PC-9 (cell line): ENCODE results near the gene SYCP2. TPM values are rescaled to one million over a fixed set of nuclear protein-coding genes. Genes with fewer than 3 reads are reported as not detected.

Experiments
- BruUV-seq: library from RNA; stranded (reverse); fragments of 400-500 nt; replicated peaks from 2 replicates; lab custom pipeline; 2021; lab: Mats Ljungman, UMichigan
- CTCF ChIA-PET: fragments of 300-600 bp; sonication (Branson Sonifier 250); formaldehyde crosslinking; loops from one replicate; lab custom pipeline; 2022; ENCODE audit warnings: antibody characterized with exemption; lab: Charles Lee
- POLR2A ChIA-PET: fragments of 300-600 bp; sonication (Branson Sonifier 250); formaldehyde crosslinking; loops from one replicate; lab custom pipeline; 2022; ENCODE audit warnings: antibody characterized with exemption; ENCODE audit not compliant: unreplicated experiment; lab: Charles Lee
- DNase-seq, 2 experiments: peaks; one replicate each; pipeline versions ENCODE4 v3.0.0 to v3.0.0-alpha.2; 2015 to 2022; ENCODE audit warnings: mixed read lengths in 1 of 2
- H2AFZ ChIP-seq: fragments of 200-600 bp; sonication (generic); 2 replicates; pipeline ENCODE4 v1.8.1; 2017; ENCODE audit warnings: antibody characterized with exemption
- H3F3A ChIP-seq: fragments of 200-600 bp; sonication (generic); 2 replicates; pipeline ENCODE4 v1.8.1; 2017; ENCODE audit warnings: antibody characterized with exemption, mild to moderate bottlenecking, low read depth; ENCODE audit not compliant: insufficient read depth
- H3K27ac ChIP-seq: fragments of 200-600 bp; sonication (generic); 2 replicates; pipeline ENCODE4 v1.6.1; 2016; ENCODE audit warnings: mixed run types
- H3K27me3 ChIP-seq: fragments of 200-600 bp; sonication (generic); 2 replicates; pipeline ENCODE4 v1.6.1; 2016; ENCODE audit warnings: low read depth, mixed run types; ENCODE audit not compliant: insufficient read depth
- H3K36me3 ChIP-seq: fragments of 200-600 bp; sonication (generic); 2 replicates; pipeline ENCODE4 v1.6.1; 2016; ENCODE audit warnings: low read depth, mixed run types
- H3K4me1 ChIP-seq: fragments of 200-600 bp; sonication (generic); replicated peaks from 2 replicates; pipeline ENCODE4 v1.6.1; 2016; ENCODE audit warnings: mixed run types; ENCODE audit not compliant: insufficient read depth
- H3K4me2 ChIP-seq: fragments of 200-600 bp; sonication (generic); 2 replicates; pipeline ENCODE4 v1.6.1; 2017; ENCODE audit warnings: mixed run types
- H3K4me3 ChIP-seq: fragments of 200-600 bp; sonication (generic); 2 replicates; pipeline ENCODE4 v1.6.1; 2016; ENCODE audit warnings: mixed run types
- H3K79me2 ChIP-seq: fragments of 200-600 bp; sonication (generic); 2 replicates; pipeline ENCODE4 v1.6.1; 2017; ENCODE audit warnings: low read depth, mixed run types
- H3K9me2 ChIP-seq: fragments of 200-600 bp; sonication (generic); 2 replicates; pipeline ENCODE4 v1.8.1; 2017; ENCODE audit warnings: mild to moderate bottlenecking; ENCODE audit not compliant: insufficient read depth
- H3K9me3 ChIP-seq: fragments of 200-600 bp; sonication (generic); 2 replicates; pipeline ENCODE4 v1.8.1; 2016; ENCODE audit warnings: low read depth; ENCODE audit not compliant: insufficient read depth
- H4K20me1 ChIP-seq: fragments of 200-600 bp; sonication (generic); 2 replicates; pipeline ENCODE4 v1.8.1; 2017; ENCODE audit not compliant: insufficient read depth
- CTCF ChIP-seq: fragments of 200-600 bp; sonication (generic); conservative IDR thresholded peaks from 2 replicates; pipeline ENCODE4 v1.6.1; 2017; ENCODE audit warnings: mixed run types, antibody characterized with exemption, mild to moderate bottlenecking, moderate library complexity
- EZH2 ChIP-seq: fragments of 200-600 bp; sonication (generic); IDR thresholded peaks from 2 replicates; pipeline ENCODE4 v1.8.0; 2017; ENCODE audit warnings: antibody characterized with exemption, low read depth
- intact Hi-C: fragments of 100-400 bp; cut with micrococcal nuclease; formaldehyde crosslinking; loops from one replicate; pipeline ENCODE4 v1.10.0; 2022; ENCODE audit not compliant: unreplicated experiment
- total RNA-seq: library from RNA; stranded (reverse); gene quantifications from 2 replicates; pipeline ENCODE4 v1.2.3, GENCODE V29; 2021

Gene SYCP2
- total RNA-seq, 1 experiment from 2014 or later: 1.8 TPM

- Histone ChIP-seq H3K27me3 (no peaks in the 10 kb centered on the region), H3K4me1 (peaks cover 70% of the 10 kb centered on the region), H4K20me1 (no peaks in the 10 kb centered on the region), H3F3A (peaks cover 38% of the 10 kb centered on the region), H3K4me3 (no peak overlapping the region), H3K9me2 (no peaks in the 10 kb centered on the region), H3K4me2 (peak overlapping the region; percentile 72), H3K36me3 (no peaks in the 10 kb centered on the region), H3K9me3 (no peaks in the 10 kb centered on the region), H2AFZ (no peak overlapping the region), H3K27ac (peak overlapping the region; percentile 75), H3K79me2 (no peaks in the 10 kb centered on the region)
- intact Hi-C loops: loop anchor here (2.0 kb wide), 1 partner anchor 111 kb away; the partner anchor contains the start of genes FAM217B and PPP1R3D
- ChIA-PET POLR2A (interaction anchor here (0.8 kb wide), 1 partner anchor 110 kb away, joined by 3 read pairs; the partner anchor contains the start of genes FAM217B and PPP1R3D), CTCF (no interaction called here)
- DNase-seq: no peak
- BruUV-seq: no TSS peak
- TF ChIP-seq EZH2: no peak
- TF ChIP-seq CTCF: no peak
Measured at GRCh38 chr20:59829786-59830664, 103.4 kb downstream of the SYCP2 start.

GRCh38 chr20:59829054-59829785 is 104.2 kb downstream of the SYCP2 start:
- H2AFZ ChIP-seq: no peak overlapping the region
- no peaks in the 10 kb centered on the region for H3K9me2 ChIP-seq
- ChIA-PET CTCF (no interaction called here), POLR2A (no interaction called here)
- H3F3A ChIP-seq: peaks cover 38% of the 10 kb centered on the region
- TF ChIP-seq CTCF: no peak
- TF ChIP-seq EZH2: no peak
- no TSS peak for BruUV-seq
- intact Hi-C loops: no loop called here
- no peak overlapping the region for H3K27ac ChIP-seq
- no peaks in the 10 kb centered on the region for H3K27me3 ChIP-seq
- H3K9me3 ChIP-seq: no peaks in the 10 kb centered on the region
- H4K20me1 ChIP-seq: no peaks in the 10 kb centered on the region
- H3K79me2 ChIP-seq: no peaks in the 10 kb centered on the region
- no peaks in the 10 kb centered on the region for H3K36me3 ChIP-seq
- peaks cover 69% of the 10 kb centered on the region for H3K4me1 ChIP-seq
- no peak for DNase-seq
- no peak overlapping the region for H3K4me3 ChIP-seq
- H3K4me2 ChIP-seq: peak overlapping the region; percentile 72; the same call in 1 of the 2 replicates

GRCh38 chr20:59828125-59829053 is 105.0 kb downstream of the SYCP2 start:
- intact Hi-C loops: no loop called here
- ChIA-PET CTCF (no interaction called here), POLR2A (no interaction called here)
- H3K4me2 ChIP-seq: no peak overlapping the region
- no peak overlapping the region for H2AFZ ChIP-seq
- peaks cover 69% of the 10 kb centered on the region for H3K4me1 ChIP-seq
- no peaks in the 10 kb centered on the region for H3K36me3 ChIP-seq
- peaks cover 38% of the 10 kb centered on the region for H3F3A ChIP-seq
- H4K20me1 ChIP-seq: no peaks in the 10 kb centered on the region
- no TSS peak for BruUV-seq
- H3K9me2 ChIP-seq: no peaks in the 10 kb centered on the region
- H3K27me3 ChIP-seq: no peaks in the 10 kb centered on the region
- no peaks in the 10 kb centered on the region for H3K9me3 ChIP-seq
- no peak for DNase-seq
- H3K4me3 ChIP-seq: no peak overlapping the region
- no peak overlapping the region for H3K27ac ChIP-seq
- TF ChIP-seq CTCF (no peak), EZH2 (no peak)
- H3K79me2 ChIP-seq: no peaks in the 10 kb centered on the region
